HG03039 (cell line): Measurements from ENCODE around the gene RBM19.

Experiments
- ATAC-seq: cut with Tn5 transposase; IDR thresholded peaks from one replicate; pipeline ENCODE4 v1.9.1; 2021; ENCODE audit warnings: mild to moderate bottlenecking, moderate library complexity; ENCODE audit not compliant: unreplicated experiment

RBM19 gene

GRCh38 chr12:113990250-113991223 is 24.4 kb upstream of the RBM19 start:
- ATAC-seq, result no peak

GRCh38 chr12:113988976-113989375 is 22.9 kb upstream of the RBM19 start:
- ATAC-seq, result no peak

GRCh38 chr12:113988064-113988451 is 21.9 kb upstream of the RBM19 start:
- ATAC-seq, result no peak

GRCh38 chr12:113987261-113988063 is 21.3 kb upstream of the RBM19 start:
- ATAC-seq, result no peak

GRCh38 chr12:113984464-113984863 is 18.3 kb upstream of the RBM19 start:
- no peak for ATAC-seq

GRCh38 chr12:113983777-113984448 is 17.8 kb upstream of the RBM19 start:
- ATAC-seq, result no peak

GRCh38 chr12:113983265-113983664 is 17.1 kb upstream of the RBM19 start:
- no peak for ATAC-seq

- no peak for ATAC-seq
Measured at GRCh38 chr12:113981876-113982275, 15.8 kb upstream of the RBM19 start.

GRCh38 chr12:113980537-113981337 is 14.6 kb upstream of the RBM19 start:
- no peak for ATAC-seq

GRCh38 chr12:113980054-113980453 is 13.9 kb upstream of the RBM19 start:
- ATAC-seq, result no peak

GRCh38 chr12:113978080-113978479 is 12.0 kb upstream of the RBM19 start:
- no peak for ATAC-seq

GRCh38 chr12:113974006-113974405 is 7.9 kb upstream of the RBM19 start:
- no peak for ATAC-seq

GRCh38 chr12:113973109-113973904 is 7.2 kb upstream of the RBM19 start:
- ATAC-seq, result no peak

GRCh38 chr12:113971392-113971791 is 5.3 kb upstream of the RBM19 start:
- ATAC-seq, result no peak

GRCh38 chr12:113970211-113970610 is 4.1 kb upstream of the RBM19 start:
- no peak for ATAC-seq

- ATAC-seq, result no peak
Measured at GRCh38 chr12:113967368-113967767, 1.2 kb upstream of the RBM19 start.

- ATAC-seq, result no peak
Measured at GRCh38 chr12:113962733-113963132, 3.4 kb downstream of the RBM19 start.

- ATAC-seq, result no peak
Measured at GRCh38 chr12:113961921-113962710, 4.0 kb downstream of the RBM19 start.

GRCh38 chr12:113960030-113960429 is 6.1 kb downstream of the RBM19 start:
- no peak for ATAC-seq
